DND-41 (cell line): ENCODE data around the gene NEMP2.

Source experiments
- EZH2 ChIP-seq: IDR thresholded peaks from 3 replicates; pipeline ENCODE4 v1.6.1; 2012; ENCODE audit warnings: borderline replicate concordance, low read depth, mild to moderate bottlenecking, moderate library complexity, low read length, inconsistent platforms; ENCODE audit not compliant: severe bottlenecking
- TF ChIP-seq, protein P1 (sequence below): IDR thresholded peaks from 2 replicates; pipeline ENCODE4 v1.5.1; 2012; ENCODE audit warnings: borderline replicate concordance, low read length, moderate library complexity, mild to moderate bottlenecking; ENCODE audit not compliant: poor library complexity, severe bottlenecking; ENCODE audit errors: extremely low read depth

- TF ChIP-seq, protein P1, sequence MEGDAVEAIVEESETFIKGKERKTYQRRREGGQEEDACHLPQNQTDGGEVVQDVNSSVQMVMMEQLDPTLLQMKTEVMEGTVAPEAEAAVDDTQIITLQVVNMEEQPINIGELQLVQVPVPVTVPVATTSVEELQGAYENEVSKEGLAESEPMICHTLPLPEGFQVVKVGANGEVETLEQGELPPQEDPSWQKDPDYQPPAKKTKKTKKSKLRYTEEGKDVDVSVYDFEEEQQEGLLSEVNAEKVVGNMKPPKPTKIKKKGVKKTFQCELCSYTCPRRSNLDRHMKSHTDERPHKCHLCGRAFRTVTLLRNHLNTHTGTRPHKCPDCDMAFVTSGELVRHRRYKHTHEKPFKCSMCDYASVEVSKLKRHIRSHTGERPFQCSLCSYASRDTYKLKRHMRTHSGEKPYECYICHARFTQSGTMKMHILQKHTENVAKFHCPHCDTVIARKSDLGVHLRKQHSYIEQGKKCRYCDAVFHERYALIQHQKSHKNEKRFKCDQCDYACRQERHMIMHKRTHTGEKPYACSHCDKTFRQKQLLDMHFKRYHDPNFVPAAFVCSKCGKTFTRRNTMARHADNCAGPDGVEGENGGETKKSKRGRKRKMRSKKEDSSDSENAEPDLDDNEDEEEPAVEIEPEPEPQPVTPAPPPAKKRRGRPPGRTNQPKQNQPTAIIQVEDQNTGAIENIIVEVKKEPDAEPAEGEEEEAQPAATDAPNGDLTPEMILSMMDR: no peak
- no peak for TF ChIP-seq EZH2
Observed at GRCh38 chr2:190490502-190490901, 44.0 kb downstream of the NEMP2 start.
